Natural killer cell (primary cell): ENCODE data around the gene TIGD1. TPM values are rescaled to one million over a fixed set of nuclear protein-coding genes. Genes with fewer than 3 reads are reported as not detected.
"Not testable (repeated sequence)": the region's sequence is repeated elsewhere in the genome, so short reads cannot be mapped to it uniquely, and the experiment has no call there.

Experiments used
- ATAC-seq, 3 donors: fragments of 150-1000 bp in 2 of 3; fragments of 200-7000 bp in 1 of 3; cut with Tn5 transposase; 1 replicate in 1 of 3; 2 replicates in 2 of 3; pipeline ENCODE4 v1.10.0; 2021; ENCODE audit warnings: mild to moderate bottlenecking in 2 of 3, moderate library complexity in 2 of 3
- DNase-seq, 2 donors: peaks; one replicate each; pipeline versions ENCODE4 v3.0.0 to v3.0.0-alpha.2; 2013 to 2021; ENCODE audit warnings: mixed read lengths in 1 of 2
- H3K27ac ChIP-seq: one replicate; pipeline ENCODE4 v1.5.1; 2013; ENCODE audit warnings: mild to moderate bottlenecking, low read length
- H3K27me3 ChIP-seq: one replicate; pipeline ENCODE4 v1.6.1; 2013; ENCODE audit warnings: low read length; ENCODE audit not compliant: control insufficient read depth, insufficient read depth
- H3K36me3 ChIP-seq: one replicate; pipeline ENCODE4 v1.6.1; 2013; ENCODE audit warnings: low read length; ENCODE audit not compliant: control insufficient read depth, insufficient read depth
- H3K4me1 ChIP-seq: one replicate; pipeline ENCODE4 v1.6.1; 2013; ENCODE audit warnings: low read length; ENCODE audit not compliant: control insufficient read depth, insufficient read depth
- H3K4me3 ChIP-seq: one replicate; pipeline ENCODE4 v1.5.1; 2013; ENCODE audit warnings: low read length
- H3K9me3 ChIP-seq: one replicate; pipeline ENCODE4 v1.6.1; 2013; ENCODE audit warnings: low read length; ENCODE audit not compliant: control insufficient read depth, insufficient read depth
- H3K27ac Mint-ChIP-seq, 2 donors: one replicate each; pipeline ENCODE4 v1.8.0; 2022; ENCODE audit warnings: mild to moderate bottlenecking in 2 of 2, mixed read lengths in 2 of 2, moderate library complexity in 1 of 2
- H3K27me3 Mint-ChIP-seq, 2 donors: one replicate each; pipeline ENCODE4 v1.8.0; 2022; ENCODE audit warnings: low read depth in 2 of 2, mixed read lengths in 2 of 2
- H3K36me3 Mint-ChIP-seq: one replicate; pipeline ENCODE4 v1.8.0; 2022; ENCODE audit warnings: mixed read lengths
- H3K4me1 Mint-ChIP-seq, 2 donors: one replicate each; pipeline ENCODE4 v1.8.0; 2022; ENCODE audit warnings: mixed read lengths in 2 of 2
- H3K4me3 Mint-ChIP-seq: one replicate; pipeline ENCODE4 v1.8.0; 2022; ENCODE audit warnings: mild to moderate bottlenecking, moderate library complexity, mixed read lengths
- H3K9me3 Mint-ChIP-seq, 2 donors: one replicate each; pipeline ENCODE4 v1.8.0; 2022; ENCODE audit warnings: mixed read lengths in 2 of 2
- WGBS: methylation state at CpG from one replicate; pipeline ENCODE4 v1.1.7; 2013; ENCODE audit warnings: missing lambda C conversion rate; ENCODE audit not compliant: insufficient coverage; 5-methylcytosine and 5-hydroxymethylcytosine counted together
- intact Hi-C: fragments of 100-400 bp; cut with micrococcal nuclease; formaldehyde crosslinking; loops from one replicate; pipeline ENCODE4 v1.14.2; 2022
- total RNA-seq, 4 donors: library from RNA; stranded (reverse); fragments of 120-200 nt in 1 of 4; gene quantifications; one replicate each; pipeline versions ENCODE4 v1.2.3 to v1.2.4, GENCODE V29; 2013 to 2022
- TF ChIP-seq, protein P1 (sequence below): fragments of 200-600 bp; IDR thresholded peaks from one replicate; pipeline ENCODE4 v1.8.0; 2022; ENCODE audit warnings: antibody characterized with exemption

The TIGD1 gene
- total RNA-seq, 3 donors from 2014 or later (not counting 1 experiment from before 2014, with no cell fraction given): 10.6 to 13.2 (median 12.4) TPM

GRCh38 chr2:232573771-232574435 lies 23.5 kb upstream of the TIGD1 start:
- Histone ChIP-seq H3K27ac (no peak overlapping the region), H3K4me1 (no peaks in the 10 kb centered on the region), H3K27me3 (no peaks in the 10 kb centered on the region), H3K4me3 (no peak overlapping the region), H3K36me3 (peaks cover 58% of the 10 kb centered on the region), H3K9me3 (no peaks in the 10 kb centered on the region)
- WGBS: 97% methylated on average over 8 of the region's 8 CpGs
- Mint-ChIP-seq H3K27me3 (no peaks in the 10 kb centered on the region), H3K27ac (no peak overlapping the region), H3K36me3 (no peaks in the 10 kb centered on the region), H3K4me3 (no peak overlapping the region), H3K4me1 (peaks cover under 1 to 5% of the 10 kb centered on the region in 2 donors), H3K9me3 (no peaks in the 10 kb centered on the region)
- intact Hi-C loops: no loop called here
- DNase-seq (no peak), ATAC-seq (no peak)
- TF ChIP-seq, protein P1, sequence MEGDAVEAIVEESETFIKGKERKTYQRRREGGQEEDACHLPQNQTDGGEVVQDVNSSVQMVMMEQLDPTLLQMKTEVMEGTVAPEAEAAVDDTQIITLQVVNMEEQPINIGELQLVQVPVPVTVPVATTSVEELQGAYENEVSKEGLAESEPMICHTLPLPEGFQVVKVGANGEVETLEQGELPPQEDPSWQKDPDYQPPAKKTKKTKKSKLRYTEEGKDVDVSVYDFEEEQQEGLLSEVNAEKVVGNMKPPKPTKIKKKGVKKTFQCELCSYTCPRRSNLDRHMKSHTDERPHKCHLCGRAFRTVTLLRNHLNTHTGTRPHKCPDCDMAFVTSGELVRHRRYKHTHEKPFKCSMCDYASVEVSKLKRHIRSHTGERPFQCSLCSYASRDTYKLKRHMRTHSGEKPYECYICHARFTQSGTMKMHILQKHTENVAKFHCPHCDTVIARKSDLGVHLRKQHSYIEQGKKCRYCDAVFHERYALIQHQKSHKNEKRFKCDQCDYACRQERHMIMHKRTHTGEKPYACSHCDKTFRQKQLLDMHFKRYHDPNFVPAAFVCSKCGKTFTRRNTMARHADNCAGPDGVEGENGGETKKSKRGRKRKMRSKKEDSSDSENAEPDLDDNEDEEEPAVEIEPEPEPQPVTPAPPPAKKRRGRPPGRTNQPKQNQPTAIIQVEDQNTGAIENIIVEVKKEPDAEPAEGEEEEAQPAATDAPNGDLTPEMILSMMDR: no peak

DNA sequence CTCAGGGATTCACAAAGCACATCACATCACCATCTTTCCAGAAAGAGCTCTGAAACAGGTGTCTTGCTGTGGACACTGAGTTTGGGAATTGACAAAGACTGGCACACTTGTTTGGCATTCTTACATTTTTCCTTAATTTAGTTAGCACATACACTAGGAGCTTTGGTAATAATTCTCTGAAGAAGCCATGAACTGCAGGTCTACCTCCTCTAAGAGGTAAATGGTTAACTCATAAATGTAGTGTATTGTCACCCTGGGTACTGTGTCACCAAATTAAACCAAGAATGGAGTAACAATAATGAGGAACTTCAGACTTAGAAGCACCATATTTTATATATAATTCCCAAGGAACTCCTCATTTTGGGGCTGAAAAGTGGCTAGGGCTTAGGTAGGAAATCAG lies 22.7 kb upstream of the TIGD1 start:
- H3K9me3 ChIP-seq: no peaks in the 10 kb centered on the region
- peaks cover 64% of the 10 kb centered on the region for H3K36me3 ChIP-seq
- no peaks in the 10 kb centered on the region for H3K27me3 Mint-ChIP-seq
- H3K36me3 Mint-ChIP-seq: no peaks in the 10 kb centered on the region
- no peak overlapping the region for H3K27ac ChIP-seq
- H3K4me1 Mint-ChIP-seq: peaks cover 5 to 7% of the 10 kb centered on the region in 2 donors
- DNase-seq (no peak), ATAC-seq (no peak)
- no peak overlapping the region for H3K4me3 ChIP-seq
- H3K27me3 ChIP-seq: no peaks in the 10 kb centered on the region
- TF ChIP-seq, protein P1: no peak
- H3K9me3 Mint-ChIP-seq: no peaks in the 10 kb centered on the region
- no peak overlapping the region for H3K27ac Mint-ChIP-seq
- no peaks in the 10 kb centered on the region for H3K4me1 ChIP-seq
- H3K4me3 Mint-ChIP-seq: no peak overlapping the region
- intact Hi-C loops: no loop called here

- Histone ChIP-seq H3K4me3 (no peak overlapping the region), H3K27me3 (no peaks in the 10 kb centered on the region), H3K9me3 (no peaks in the 10 kb centered on the region), H3K27ac (no peak overlapping the region), H3K36me3 (peaks cover 74% of the 10 kb centered on the region), H3K4me1 (no peaks in the 10 kb centered on the region)
- Mint-ChIP-seq H3K27me3 (no peaks in the 10 kb centered on the region), H3K27ac (no peak overlapping the region), H3K9me3 (no peaks in the 10 kb centered on the region), H3K36me3 (peaks cover 18% of the 10 kb centered on the region), H3K4me1 (peaks cover 5 to 7% of the 10 kb centered on the region in 2 donors), H3K4me3 (no peak overlapping the region)
- TF ChIP-seq, protein P1: no peak
- WGBS: 92% methylated on average over 7 of the region's 7 CpGs
- intact Hi-C loops: no loop called here
- ATAC-seq (no peak), DNase-seq (no peak)
Measured at GRCh38 chr2:232571026-232571474, 20.7 kb upstream of the TIGD1 start.

DNA sequence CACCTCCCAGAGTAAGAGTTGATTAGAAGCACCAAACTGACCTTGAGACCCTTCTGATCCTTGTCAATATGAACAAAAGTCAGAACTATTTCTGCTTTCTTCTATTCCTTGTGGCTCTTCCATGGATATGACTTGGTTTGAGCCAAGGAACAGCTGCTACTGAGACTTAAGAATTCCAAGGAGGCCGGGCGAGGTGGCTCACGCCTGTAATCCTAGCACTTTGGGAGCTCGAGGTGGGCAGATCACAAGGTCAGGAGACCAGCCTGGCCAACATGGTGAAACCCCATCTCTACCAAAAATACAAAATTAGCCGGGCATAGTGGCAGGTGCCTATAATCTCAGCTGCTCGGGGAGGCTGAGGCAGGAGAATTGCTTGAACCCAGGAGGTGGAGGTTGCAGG lies 20.1 kb upstream of the TIGD1 start:
- H3K9me3 Mint-ChIP-seq, H3K27ac ChIP-seq, H3K4me1 Mint-ChIP-seq, H3K9me3 ChIP-seq, intact Hi-C loops, H3K4me3 Mint-ChIP-seq, H3K27me3 ChIP-seq, H3K4me3 ChIP-seq, H3K4me1 ChIP-seq, ATAC-seq, DNase-seq, H3K27ac Mint-ChIP-seq, H3K27me3 Mint-ChIP-seq: not testable (repeated sequence)
- WGBS: 97% methylated on average over 6 of the region's 6 CpGs
- peaks cover 77% of the 10 kb centered on the region for H3K36me3 ChIP-seq
- H3K36me3 Mint-ChIP-seq: peaks cover 18% of the 10 kb centered on the region
